Activated B cell treated with CpG ODN at 0.5 μM for 24 hours (primary cell): Measurements from ENCODE around the gene KDM5B. TPM values are rescaled to one million over a fixed set of nuclear protein-coding genes. Genes with fewer than 3 reads are reported as not detected.

Source experiments
- ATAC-seq: fragments of 200-7000 bp; cut with Tn5 transposase; one replicate; pipeline ENCODE4 v1.10.0; 2021; ENCODE audit warnings: low read depth, mild to moderate bottlenecking, moderate library complexity
- CTCF ChIA-PET: fragments of 350-600 bp; sonication (Branson Sonifier 250); formaldehyde crosslinking; loops from one replicate; lab custom pipeline; 2021; ENCODE audit warnings: antibody characterized with exemption; lab: Charles Lee
- POLR2A ChIA-PET: fragments of 350-600 bp; sonication (Branson Sonifier 250); formaldehyde crosslinking; loops from one replicate; lab custom pipeline; 2021; ENCODE audit warnings: antibody characterized with exemption; lab: Charles Lee
- DNase-seq: peaks from one replicate; pipeline ENCODE4 v3.0.0; 2022
- H3K27ac Mint-ChIP-seq: one replicate; pipeline ENCODE4 v1.8.0; 2020; ENCODE audit warnings: mixed read lengths
- H3K27me3 Mint-ChIP-seq: one replicate; pipeline ENCODE4 v1.8.0; 2021; ENCODE audit warnings: mixed read lengths
- H3K36me3 Mint-ChIP-seq: one replicate; pipeline ENCODE4 v1.8.0; 2021; ENCODE audit warnings: low read depth, mixed read lengths
- H3K4me1 Mint-ChIP-seq: one replicate; pipeline ENCODE4 v1.8.0; 2021; ENCODE audit warnings: mixed read lengths
- H3K4me3 Mint-ChIP-seq: one replicate; pipeline ENCODE4 v1.8.0; 2020; ENCODE audit warnings: mild to moderate bottlenecking, mixed read lengths
- H3K9me3 Mint-ChIP-seq: one replicate; pipeline ENCODE4 v1.8.0; 2020; ENCODE audit warnings: mixed read lengths
- intact Hi-C: fragments of 100-400 bp; cut with micrococcal nuclease; formaldehyde crosslinking; loops from one replicate; pipeline ENCODE4 v1.15.1; 2024
- total RNA-seq: library from RNA; stranded (reverse); gene quantifications from 2 replicates; pipeline ENCODE4 v1.2.3, GENCODE V29; 2022
- TF ChIP-seq, protein P1 (sequence below): fragments of 200-600 bp; IDR thresholded peaks from one replicate; pipeline ENCODE4 v1.8.0; 2022; ENCODE audit warnings: antibody characterized with exemption, mild to moderate bottlenecking

Gene KDM5B
- total RNA-seq, 1 donor from 2014 or later = 43.5 TPM

DNA sequence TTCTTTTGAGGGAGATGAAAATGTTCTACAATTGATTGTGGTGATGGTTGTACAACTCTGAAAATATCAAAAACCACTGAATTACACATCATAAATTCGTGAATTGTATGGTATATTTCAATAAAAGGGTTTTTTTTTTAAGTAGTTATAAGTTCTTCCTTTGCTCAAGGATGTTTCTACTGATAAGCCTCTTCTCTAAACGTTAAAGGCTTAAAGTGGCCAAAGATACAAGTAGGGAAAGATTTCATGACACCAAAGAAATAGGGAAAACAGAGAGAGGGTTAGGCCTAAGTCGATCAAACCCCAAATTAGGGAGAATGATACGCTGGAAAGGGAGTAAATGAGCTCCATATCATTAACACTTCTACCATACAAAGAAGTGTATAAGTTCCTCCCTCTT lies 4.1 kb downstream of the KDM5B start:
- Mint-ChIP-seq H3K9me3 (no peaks in the 10 kb centered on the region), H3K4me1 (peaks cover 47% of the 10 kb centered on the region), H3K4me3 (no peak overlapping the region), H3K36me3 (peaks cover 4% of the 10 kb centered on the region), H3K27ac (no peak overlapping the region), H3K27me3 (no peaks in the 10 kb centered on the region)
- POLR2A ChIA-PET = no interaction called here
- no peak for DNase-seq
- ATAC-seq = no peak
- intact Hi-C loops = no loop called here
- TF ChIP-seq, protein P1, sequence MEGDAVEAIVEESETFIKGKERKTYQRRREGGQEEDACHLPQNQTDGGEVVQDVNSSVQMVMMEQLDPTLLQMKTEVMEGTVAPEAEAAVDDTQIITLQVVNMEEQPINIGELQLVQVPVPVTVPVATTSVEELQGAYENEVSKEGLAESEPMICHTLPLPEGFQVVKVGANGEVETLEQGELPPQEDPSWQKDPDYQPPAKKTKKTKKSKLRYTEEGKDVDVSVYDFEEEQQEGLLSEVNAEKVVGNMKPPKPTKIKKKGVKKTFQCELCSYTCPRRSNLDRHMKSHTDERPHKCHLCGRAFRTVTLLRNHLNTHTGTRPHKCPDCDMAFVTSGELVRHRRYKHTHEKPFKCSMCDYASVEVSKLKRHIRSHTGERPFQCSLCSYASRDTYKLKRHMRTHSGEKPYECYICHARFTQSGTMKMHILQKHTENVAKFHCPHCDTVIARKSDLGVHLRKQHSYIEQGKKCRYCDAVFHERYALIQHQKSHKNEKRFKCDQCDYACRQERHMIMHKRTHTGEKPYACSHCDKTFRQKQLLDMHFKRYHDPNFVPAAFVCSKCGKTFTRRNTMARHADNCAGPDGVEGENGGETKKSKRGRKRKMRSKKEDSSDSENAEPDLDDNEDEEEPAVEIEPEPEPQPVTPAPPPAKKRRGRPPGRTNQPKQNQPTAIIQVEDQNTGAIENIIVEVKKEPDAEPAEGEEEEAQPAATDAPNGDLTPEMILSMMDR = no peak
- CTCF ChIA-PET = no interaction called here

GRCh38 chr1:202802998-202803932 lies 5.0 kb downstream of the KDM5B start:
- DNase-seq = no peak
- ChIA-PET POLR2A (no interaction called here), CTCF (no interaction called here)
- H3K4me3 Mint-ChIP-seq = no peak overlapping the region
- peaks cover 2% of the 10 kb centered on the region for H3K36me3 Mint-ChIP-seq
- H3K9me3 Mint-ChIP-seq = no peaks in the 10 kb centered on the region
- H3K27ac Mint-ChIP-seq = no peak overlapping the region
- ATAC-seq = no peak
- intact Hi-C loops = no loop called here
- TF ChIP-seq, protein P1 = no peak
- H3K27me3 Mint-ChIP-seq = no peaks in the 10 kb centered on the region
- peaks cover 46% of the 10 kb centered on the region for H3K4me1 Mint-ChIP-seq

- Mint-ChIP-seq H3K27ac (no peak overlapping the region), H3K4me3 (no peak overlapping the region), H3K27me3 (no peaks in the 10 kb centered on the region), H3K4me1 (peaks cover 56% of the 10 kb centered on the region), H3K36me3 (peaks cover 2% of the 10 kb centered on the region), H3K9me3 (no peaks in the 10 kb centered on the region)
- ChIA-PET CTCF (no interaction called here), POLR2A (no interaction called here)
- ATAC-seq = no peak
- intact Hi-C loops = no loop called here
- no peak for DNase-seq
- TF ChIP-seq, protein P1 = no peak
These were observed 6.2 kb downstream of the KDM5B start for GRCh38 chr1:202802034-202802433.

GRCh38 chr1:202801175-202801574 lies 7.0 kb downstream of the KDM5B start:
- peaks cover 5% of the 10 kb centered on the region for H3K36me3 Mint-ChIP-seq
- peaks cover 55% of the 10 kb centered on the region for H3K4me1 Mint-ChIP-seq
- CTCF ChIA-PET = interaction anchor here (0.6 kb wide), 1 partner anchor 197 kb away, joined by 3 read pairs; no protein-coding TSS in a partner anchor
- H3K4me3 Mint-ChIP-seq = no peak overlapping the region
- H3K9me3 Mint-ChIP-seq = no peaks in the 10 kb centered on the region
- ATAC-seq = no peak
- H3K27ac Mint-ChIP-seq = no peak overlapping the region
- no peaks in the 10 kb centered on the region for H3K27me3 Mint-ChIP-seq
- POLR2A ChIA-PET = interaction anchor here (0.7 kb wide), 1 partner anchor 126 kb away, joined by 3 read pairs; no protein-coding TSS in a partner anchor
- DNase-seq = no peak
- intact Hi-C loops = no loop called here
- TF ChIP-seq, protein P1 = no peak

DNA sequence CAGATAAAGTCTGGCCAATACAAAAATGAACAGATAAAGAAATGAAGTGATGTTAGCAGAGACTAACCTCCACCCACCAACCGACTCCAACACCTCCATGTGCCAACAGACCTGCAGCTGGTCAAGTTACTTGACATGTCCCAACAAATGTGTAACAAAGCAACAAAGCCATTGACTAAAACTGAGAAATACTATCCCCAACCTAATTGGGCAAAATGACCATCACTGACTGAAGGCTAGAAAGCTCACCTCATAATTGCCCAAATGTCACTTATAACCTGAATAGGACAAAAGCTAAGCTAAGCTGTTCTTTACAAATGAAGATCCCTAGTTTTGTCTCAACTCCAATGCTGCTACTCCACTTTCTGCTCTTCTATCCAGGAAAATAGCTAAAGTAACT lies 7.5 kb downstream of the KDM5B start:
- H3K4me1 Mint-ChIP-seq = peaks cover 55% of the 10 kb centered on the region

More for the DNA sequence above, 7.5 kb downstream of the KDM5B start:
- TF ChIP-seq, protein P1 = no peak
- H3K27ac Mint-ChIP-seq = no peak overlapping the region
- no peaks in the 10 kb centered on the region for H3K27me3 Mint-ChIP-seq
- peaks cover 5% of the 10 kb centered on the region for H3K36me3 Mint-ChIP-seq
- no peak for DNase-seq
- ATAC-seq = no peak
- no peak overlapping the region for H3K4me3 Mint-ChIP-seq
- POLR2A ChIA-PET = interaction anchor here (0.7 kb wide), 1 partner anchor 127 kb away, joined by 3 read pairs; no protein-coding TSS in a partner anchor
- intact Hi-C loops = no loop called here
- CTCF ChIA-PET = interaction anchor here (0.6 kb wide), 1 partner anchor 197 kb away, joined by 3 read pairs; no protein-coding TSS in a partner anchor
- H3K9me3 Mint-ChIP-seq = no peaks in the 10 kb centered on the region
